Endothelial cell of umbilical vein (primary cell): ENCODE data around the gene POLR2F. TPM values are rescaled to one million over a fixed set of nuclear protein-coding genes. Genes with fewer than 3 reads are reported as not detected.

ENCODE experiments used
- BruUV-seq: library from RNA; stranded (reverse); fragments of 400-500 nt; replicated peaks from 2 replicates; lab custom pipeline; 2021; lab: Mats Ljungman, UMichigan
- CTCF ChIA-PET: fragments of 300-600, 350-600 bp; sonication (Branson Sonifier 250); formaldehyde crosslinking; loops from one replicate; lab custom pipeline; 2021; ENCODE audit warnings: antibody characterized with exemption, inconsistent platforms; lab: Charles Lee
- POLR2A ChIA-PET: fragments of 300-600, 350-600 bp; sonication (Branson Sonifier 250); formaldehyde crosslinking; loops from one replicate; lab custom pipeline; 2021; ENCODE audit warnings: antibody characterized with exemption, inconsistent platforms; lab: Charles Lee
- DNase-seq: peaks from one replicate; pipeline ENCODE4 v3.0.0-alpha.2; 2011; ENCODE audit warnings: low read depth, low spot score
- FAIRE-seq: peaks from 2 replicates; lab custom pipeline; 2011; peaks lifted over from hg19 to GRCh38; lab: Jason Lieb, UNC
- H2AFZ ChIP-seq: 2 replicates; pipeline ENCODE4 v1.6.0; 2012; ENCODE audit warnings: low read depth, low read length, control low read depth, inconsistent platforms
- H3K27ac ChIP-seq: 2 replicates; pipeline ENCODE4 v1.5.1; 2011; ENCODE audit warnings: low read depth, mild to moderate bottlenecking, control low read depth, low read length, moderate library complexity; ENCODE audit not compliant: insufficient read depth
- H3K27me3 ChIP-seq, 2 experiments: 2 replicates each; pipeline versions ENCODE4 v1.6.0 to v1.6.1; 2011; ENCODE audit warnings: low read length in 2 of 2, mixed read lengths in 1 of 2; ENCODE audit not compliant: control insufficient read depth in 2 of 2, insufficient read depth in 2 of 2
- H3K36me3 ChIP-seq, 2 experiments: 2 replicates in 1 of 2; 3 replicates in 1 of 2; pipeline ENCODE4 v1.5.1; 2011; ENCODE audit warnings: low read length in 2 of 2, mild to moderate bottlenecking in 1 of 2, moderate library complexity in 1 of 2; ENCODE audit not compliant: control insufficient read depth in 2 of 2, insufficient read depth in 2 of 2; ENCODE audit errors: extremely low read depth in 1 of 2
- H3K4me1 ChIP-seq: 3 replicates; pipeline ENCODE4 v1.5.1; 2011; ENCODE audit warnings: mild to moderate bottlenecking, low read length; ENCODE audit not compliant: control insufficient read depth, insufficient read depth; ENCODE audit errors: extremely low read depth
- H3K4me2 ChIP-seq: 2 replicates; pipeline ENCODE4 v1.6.1; 2011; ENCODE audit warnings: low read length, control low read depth, mixed read lengths; ENCODE audit not compliant: insufficient read depth
- H3K4me3 ChIP-seq, 3 experiments: fragments of 200-600 bp in 1 of 3; sonication (generic), shearing (Covaris generic) in 1 of 3; replicated peaks in 1 of 3; 2 replicates each; pipeline ENCODE4 v1.5.1; 2011 to 2016; ENCODE audit warnings: control low read depth in 3 of 3, low read length in 3 of 3, mild to moderate bottlenecking in 2 of 3, inconsistent platforms in 1 of 3, low read depth in 1 of 3, moderate library complexity in 1 of 3; ENCODE audit not compliant: insufficient read depth in 1 of 3
- H3K79me2 ChIP-seq: 2 replicates; pipeline ENCODE4 v1.6.0; 2012; ENCODE audit warnings: low read length, inconsistent platforms; ENCODE audit not compliant: control insufficient read depth, insufficient read depth
- H3K9ac ChIP-seq: replicated peaks from 2 replicates; pipeline ENCODE3; 2011; ENCODE audit warnings: low read length, control low read depth; ENCODE audit not compliant: insufficient read depth; ENCODE audit errors: extremely low read depth
- H3K9me1 ChIP-seq: replicated peaks from 3 replicates; pipeline ENCODE4 v1.6.0; 2011; ENCODE audit warnings: mild to moderate bottlenecking, low read length; ENCODE audit not compliant: control insufficient read depth, insufficient read depth; ENCODE audit errors: extremely low read depth
- H3K9me3 ChIP-seq: replicated peaks from 2 replicates; pipeline ENCODE4 v1.5.1; 2012; ENCODE audit warnings: low read length, inconsistent platforms; ENCODE audit not compliant: control insufficient read depth, insufficient read depth
- H4K20me1 ChIP-seq: replicated peaks from 2 replicates; pipeline ENCODE3; 2011; ENCODE audit warnings: mild to moderate bottlenecking, low read length; ENCODE audit not compliant: control insufficient read depth, insufficient read depth; ENCODE audit errors: extremely low read depth
- EZH2 ChIP-seq: IDR thresholded peaks from 2 replicates; pipeline ENCODE4 v1.6.1; 2012; ENCODE audit warnings: borderline replicate concordance, low read depth, mild to moderate bottlenecking, moderate library complexity, low read length, inconsistent platforms; ENCODE audit not compliant: severe bottlenecking
- FOS ChIP-seq: IDR thresholded peaks from 2 replicates; pipeline ENCODE4 v1.6.1; 2011; ENCODE audit warnings: mild to moderate bottlenecking, low read length, moderate library complexity, borderline replicate concordance; ENCODE audit not compliant: insufficient read depth
- GATA2 ChIP-seq: IDR thresholded peaks from 2 replicates; pipeline ENCODE4 v1.7.0; 2011; ENCODE audit warnings: low read depth, mild to moderate bottlenecking, moderate library complexity, mixed read lengths, low read length; ENCODE audit not compliant: insufficient read length, insufficient read depth
- JUN ChIP-seq: IDR thresholded peaks from 2 replicates; pipeline ENCODE4 v1.6.1; 2011; ENCODE audit warnings: borderline replicate concordance, low read depth; ENCODE audit not compliant: insufficient read length, insufficient read depth
- MYC ChIP-seq: IDR thresholded peaks from one replicate; pipeline ENCODE4 v1.6.1; 2011; ENCODE audit warnings: mild to moderate bottlenecking, low read depth, low read length
- POLR2A ChIP-seq: IDR thresholded peaks from 2 replicates; pipeline ENCODE4 v1.6.1; 2012; ENCODE audit warnings: low read depth, mild to moderate bottlenecking, control low read depth, low read length
- POLR2AphosphoS5 ChIP-seq: IDR thresholded peaks from 2 replicates; pipeline ENCODE4 v1.6.1; 2012; ENCODE audit warnings: low read depth, mild to moderate bottlenecking, control low read depth, low read length, moderate library complexity; ENCODE audit not compliant: insufficient read depth
- dilution Hi-C: fragments of 300-500 bp; cut with MboI; formaldehyde crosslinking; loops from one replicate; pipeline ENCODE4 v1.15.0; 2019; ENCODE audit warnings: low sequenced_read_pairs; ENCODE audit not compliant: extremely low pct_ligation_motif_present
- intact Hi-C: fragments of 100-400 bp; cut with micrococcal nuclease; formaldehyde crosslinking; loops from one replicate; pipeline ENCODE4 v1.10.0; 2022
- polyA plus RNA-seq, 4 experiments: library from polyadenylated mRNA; depleted of rRNA in 3 of 4; stranded (reverse) in 3 of 4; unstranded in 1 of 4; fragments of >200 nt; gene quantifications; 2 replicates each; pipeline versions ENCODE4 v1.2.1 to v1.2.3, GENCODE V29; 2011 to 2012; ENCODE audit warnings: missing spikeins in 1 of 4
- total RNA-seq: library from RNA; stranded (reverse); gene quantifications from 2 replicates; pipeline ENCODE4 v1.2.3, GENCODE V29; 2021
- TF ChIP-seq, protein P1 (sequence below), 2 donors: IDR thresholded peaks; 1 replicate in 1 of 2; 2 replicates in 1 of 2; pipeline ENCODE4 v1.5.1; 2011; ENCODE audit warnings: low read length in 2 of 2, mild to moderate bottlenecking in 2 of 2, moderate library complexity in 2 of 2, control low read depth in 1 of 2, inconsistent platforms in 1 of 2, low read depth in 1 of 2; ENCODE audit not compliant: insufficient read depth in 1 of 2; ENCODE audit errors: extremely low read depth in 1 of 2
- TF ChIP-seq, protein P2 (sequence below): IDR thresholded peaks from 2 replicates; pipeline ENCODE4 v1.6.1; 2011; ENCODE audit not compliant: insufficient read depth, insufficient read length

Gene POLR2F
- total and polyA plus RNA-seq, 2 donors (not counting 3 experiments of a cell fraction or from before 2014, with no cell fraction given), result 106 to 112 TPM

DNA sequence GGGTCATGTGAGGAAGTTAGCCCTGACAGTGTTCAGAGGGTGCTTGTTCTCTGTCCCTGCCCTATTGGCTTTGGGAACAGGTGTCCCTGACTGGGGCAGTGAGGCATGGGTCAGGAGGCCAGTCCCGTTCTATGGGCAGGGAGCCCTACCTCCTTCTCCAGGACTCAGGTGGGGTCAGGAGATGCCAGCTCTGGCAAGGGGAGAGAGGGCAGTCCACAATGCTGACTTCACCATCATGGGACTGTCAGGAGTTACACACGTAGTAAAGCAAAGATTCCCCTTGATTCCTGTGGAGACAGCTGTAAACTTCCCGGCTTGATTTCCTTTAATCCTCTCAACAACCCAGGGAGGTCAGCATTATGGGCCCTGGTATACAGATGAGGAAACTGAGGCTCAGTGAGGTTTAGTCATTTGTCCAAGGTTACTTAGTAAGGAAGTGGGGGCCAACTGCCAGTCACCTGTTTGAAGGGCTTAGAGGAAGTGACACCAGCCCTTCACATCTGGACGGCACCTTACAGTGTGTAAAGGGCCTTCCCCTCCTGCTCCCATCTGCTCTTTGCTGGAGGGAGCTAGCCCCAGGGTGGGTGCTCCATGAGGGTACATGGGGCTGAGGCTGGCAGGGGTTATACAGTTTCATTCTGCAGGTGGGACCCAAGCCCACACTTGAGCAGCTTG is 35.5 kb upstream of the POLR2F start:
- POLR2A ChIA-PET, result no interaction called here
- no peaks in the 10 kb centered on the region for H3K79me2 ChIP-seq
- dilution Hi-C loops (no loop called here), intact Hi-C loops (no loop called here)
- H3K4me2 ChIP-seq, result no peak overlapping the region
- H3K9me3 ChIP-seq, result no peaks in the 10 kb centered on the region
- no peak overlapping the region for H2AFZ ChIP-seq
- no peak overlapping the region for H3K27ac ChIP-seq
- CTCF ChIA-PET, result interaction anchor here (1.2 to 1.6 kb wide), 2 partner anchors 47 to 100 kb away, joined by 3 to 4 read pairs; no protein-coding TSS in a partner anchor
- no peaks in the 10 kb centered on the region for H3K27me3 ChIP-seq
- peaks cover 2 to 34% of the 10 kb centered on the region in 2 experiments for H3K36me3 ChIP-seq
- no TSS peak for BruUV-seq
- TF ChIP-seq FOS (no peak), POLR2A (no peak), EZH2 (no peak), JUN (no peak), GATA2 (no peak), MYC (no peak), POLR2AphosphoS5 (no peak)
- TF ChIP-seq, protein P1, sequence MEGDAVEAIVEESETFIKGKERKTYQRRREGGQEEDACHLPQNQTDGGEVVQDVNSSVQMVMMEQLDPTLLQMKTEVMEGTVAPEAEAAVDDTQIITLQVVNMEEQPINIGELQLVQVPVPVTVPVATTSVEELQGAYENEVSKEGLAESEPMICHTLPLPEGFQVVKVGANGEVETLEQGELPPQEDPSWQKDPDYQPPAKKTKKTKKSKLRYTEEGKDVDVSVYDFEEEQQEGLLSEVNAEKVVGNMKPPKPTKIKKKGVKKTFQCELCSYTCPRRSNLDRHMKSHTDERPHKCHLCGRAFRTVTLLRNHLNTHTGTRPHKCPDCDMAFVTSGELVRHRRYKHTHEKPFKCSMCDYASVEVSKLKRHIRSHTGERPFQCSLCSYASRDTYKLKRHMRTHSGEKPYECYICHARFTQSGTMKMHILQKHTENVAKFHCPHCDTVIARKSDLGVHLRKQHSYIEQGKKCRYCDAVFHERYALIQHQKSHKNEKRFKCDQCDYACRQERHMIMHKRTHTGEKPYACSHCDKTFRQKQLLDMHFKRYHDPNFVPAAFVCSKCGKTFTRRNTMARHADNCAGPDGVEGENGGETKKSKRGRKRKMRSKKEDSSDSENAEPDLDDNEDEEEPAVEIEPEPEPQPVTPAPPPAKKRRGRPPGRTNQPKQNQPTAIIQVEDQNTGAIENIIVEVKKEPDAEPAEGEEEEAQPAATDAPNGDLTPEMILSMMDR (IDR thresholded peaks at IDR 0.05; ENCODE audit: extremely low read depth in 1 of 2, insufficient read depth in 1 of 2, low read depth in 1 of 2, low read length in 2 of 2), result no peak
- TF ChIP-seq, protein P2, sequence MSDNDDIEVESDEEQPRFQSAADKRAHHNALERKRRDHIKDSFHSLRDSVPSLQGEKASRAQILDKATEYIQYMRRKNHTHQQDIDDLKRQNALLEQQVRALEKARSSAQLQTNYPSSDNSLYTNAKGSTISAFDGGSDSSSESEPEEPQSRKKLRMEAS, result no peak
- FAIRE-seq (no peak), DNase-seq (no peak)
- no peaks in the 10 kb centered on the region for H4K20me1 ChIP-seq
- H3K9ac ChIP-seq, result no peak overlapping the region
- H3K4me1 ChIP-seq, result no peaks in the 10 kb centered on the region
- no peak overlapping the region for H3K4me3 ChIP-seq
- no peaks in the 10 kb centered on the region for H3K9me1 ChIP-seq
